ENCODE results near the gene SPNS2.

Gene SPNS2

GRCh38 chr17:4522661-4523060 is 24.0 kb downstream of the SPNS2 start:
- no peak for DNase-seq

- no peak for DNase-seq
Measured at GRCh38 chr17:4523946-4524345, 25.3 kb downstream of the SPNS2 start.

- no peak for DNase-seq
Measured at GRCh38 chr17:4525691-4526397, 27.2 kb downstream of the SPNS2 start.

GRCh38 chr17:4527134-4527533 is 28.5 kb downstream of the SPNS2 start:
- no peak for DNase-seq

GRCh38 chr17:4527566-4528125 is 29.0 kb downstream of the SPNS2 start:
- DNase-seq, result no peak

- DNase-seq, result no peak
Measured at GRCh38 chr17:4529533-4530152, 31.0 kb downstream of the SPNS2 start.

- no peak for DNase-seq
Measured at GRCh38 chr17:4530799-4531730, 32.4 kb downstream of the SPNS2 start.

- DNase-seq, result peak; percentile 38
Measured at GRCh38 chr17:4531988-4532736, 33.5 kb downstream of the SPNS2 start.

GRCh38 chr17:4532860-4533522 is 34.3 kb downstream of the SPNS2 start:
- peak; percentile 63 for DNase-seq

GRCh38 chr17:4533523-4534504 is 35.1 kb downstream of the SPNS2 start:
- DNase-seq, result peak; percentile 63

GRCh38 chr17:4534515-4534914 is 35.8 kb downstream of the SPNS2 start:
- DNase-seq, result peak; percentile 68

- DNase-seq, result peak; percentile 74
Measured at GRCh38 chr17:4534928-4535666, 36.4 kb downstream of the SPNS2 start.

GRCh38 chr17:4535667-4536258 is 37.1 kb downstream of the SPNS2 start:
- DNase-seq, result peak; percentile 76

- DNase-seq, result peak; percentile 76
Measured at GRCh38 chr17:4536259-4536741, 37.6 kb downstream of the SPNS2 start.

GRCh38 chr17:4536742-4537411 is 38.2 kb downstream of the SPNS2 start:
- DNase-seq, result peak; percentile 63

GRCh38 chr17:4537451-4538235 is 39.0 kb downstream of the SPNS2 start:
- no peak for DNase-seq

- no peak for DNase-seq
Measured at GRCh38 chr17:4538236-4539002, 39.7 kb downstream of the SPNS2 start.
